Myocyte (in vitro differentiated cells): ENCODE data around the gene ACTR1B. TPM values are rescaled to one million over a fixed set of nuclear protein-coding genes. Genes with fewer than 3 reads are reported as not detected.
A peak's percentile ranks its signal among the peaks of the same experiment; 100 is the strongest.
"Not testable (repeated sequence)": the region's sequence is repeated elsewhere in the genome, so short reads cannot be mapped to it uniquely, and the experiment has no call there.

Experiments
- DNase-seq: peaks from one replicate; pipeline ENCODE4 v3.0.0-alpha.2; 2012; ENCODE audit warnings: low read depth
- total RNA-seq: library from RNA; depleted of rRNA; stranded (reverse); fragments of >200 nt; gene quantifications from 2 replicates; pipeline ENCODE4 v1.2.3, GENCODE V29; 2014

Gene ACTR1B
- total RNA-seq, 1 donor from 2014 or later, result 81.1 TPM

GRCh38 chr2:97688062-97688827 is 24.4 kb upstream of the ACTR1B start:
- peak; percentile 36 for DNase-seq

- not testable (repeated sequence) for DNase-seq
These were observed 23.4 kb upstream of the ACTR1B start for GRCh38 chr2:97687235-97687634.

GRCh38 chr2:97678298-97678697 is 14.5 kb upstream of the ACTR1B start:
- DNase-seq, result no peak

- DNase-seq, result no peak
These were observed 13.6 kb upstream of the ACTR1B start for GRCh38 chr2:97677480-97677879.

- no peak for DNase-seq
These were observed 12.8 kb upstream of the ACTR1B start for GRCh38 chr2:97676620-97677019.

GRCh38 chr2:97675430-97676113 is 11.7 kb upstream of the ACTR1B start:
- no peak for DNase-seq

GRCh38 chr2:97673915-97674283 is 10.1 kb upstream of the ACTR1B start:
- no peak for DNase-seq

- DNase-seq, result peak; percentile 15
These were observed 9.5 kb upstream of the ACTR1B start for GRCh38 chr2:97673182-97673914.

- peak; percentile 52 for DNase-seq
These were observed 8.8 kb upstream of the ACTR1B start for GRCh38 chr2:97672606-97673140.

- no peak for DNase-seq
These were observed 7.7 kb upstream of the ACTR1B start for GRCh38 chr2:97671526-97671925.

GRCh38 chr2:97670471-97670870 is 6.6 kb upstream of the ACTR1B start:
- DNase-seq, result no peak

- no peak for DNase-seq
These were observed 5.6 kb upstream of the ACTR1B start, which contains the start of gene C2orf92 for GRCh38 chr2:97669448-97669847. Gene C2orf92, plus strand, starts transcription at chr2:97669713. Its CDS starts 76 bp downstream, at chr2:97669789.

GRCh38 chr2:97664636-97664970 is 759 bp upstream of the ACTR1B start:
- DNase-seq, result peak; percentile 47

GRCh38 chr2:97663626-97663961 is 250 bp downstream of the ACTR1B start:
- DNase-seq, result no peak

GRCh38 chr2:97662895-97663625 is 784 bp downstream of the ACTR1B start:
- peak; percentile 92 for DNase-seq

GRCh38 chr2:97662386-97662894 is 1.4 kb downstream of the ACTR1B start:
- DNase-seq, result no peak

- DNase-seq, result no peak
These were observed 1.9 kb downstream of the ACTR1B start for GRCh38 chr2:97661927-97662326.

GRCh38 chr2:97660775-97661389 is 3.0 kb downstream of the ACTR1B start:
- DNase-seq, result peak; percentile 81

- DNase-seq, result no peak
These were observed 3.6 kb downstream of the ACTR1B start for GRCh38 chr2:97660044-97660774.
